ENCODE results near the gene NUP133.

GRCh38 chr1:229507502-229507901 lies 639 bp downstream of the NUP133 start:
- no peak for TF ChIP-seq CTCF (IDR thresholded peaks at IDR 0.05)
- no peak for TF ChIP-seq RFX5 (IDR thresholded peaks at IDR 0.05)
- TF ChIP-seq CEBPB (IDR thresholded peaks at IDR 0.05) = no peak
- TF ChIP-seq MAZ (IDR thresholded peaks at IDR 0.05; ENCODE audit: borderline replicate concordance, low read depth, low read length) = no peak
